CD8-positive, alpha-beta memory T cell (primary cell): Measurements from ENCODE around the gene GALNT16. TPM values are rescaled to one million over a fixed set of nuclear protein-coding genes. Genes with fewer than 3 reads are reported as not detected.
A peak's percentile ranks its signal among the peaks of the same experiment; 100 is the strongest.

ENCODE experiments used
- CTCF ChIA-PET: fragments of 350-600 bp; sonication (Branson Sonifier 250); formaldehyde crosslinking; loops from one replicate; lab custom pipeline; 2021; ENCODE audit warnings: antibody characterized with exemption; lab: Charles Lee
- POLR2A ChIA-PET: fragments of 350-600 bp; sonication (Branson Sonifier 250); formaldehyde crosslinking; loops from one replicate; lab custom pipeline; 2021; ENCODE audit warnings: antibody characterized with exemption; lab: Charles Lee
- DNase-seq, 5 donors: peaks; one replicate each; pipeline versions ENCODE4 v3.0.0 to v3.0.0-alpha.2; 2020 to 2022; ENCODE audit warnings: mixed read lengths in 1 of 5
- H3K27ac ChIP-seq: one replicate; pipeline ENCODE4 v1.7.0; 2013; ENCODE audit warnings: low read depth, mild to moderate bottlenecking, low read length, moderate library complexity
- H3K27me3 ChIP-seq: 2 replicates; pipeline ENCODE4 v1.7.0; 2013; ENCODE audit warnings: low read length, mild to moderate bottlenecking; ENCODE audit not compliant: insufficient read depth, poor library complexity, severe bottlenecking
- H3K36me3 ChIP-seq: 2 replicates; pipeline ENCODE4 v1.7.0; 2013; ENCODE audit warnings: mild to moderate bottlenecking, low read length, moderate library complexity; ENCODE audit not compliant: insufficient read depth
- H3K4me1 ChIP-seq: 2 replicates; pipeline ENCODE4 v1.7.0; 2013; ENCODE audit warnings: mild to moderate bottlenecking, low read length, moderate library complexity; ENCODE audit not compliant: insufficient read depth
- H3K4me3 ChIP-seq: 2 replicates; pipeline ENCODE4 v1.7.0; 2013; ENCODE audit warnings: mild to moderate bottlenecking, low read length
- H3K9me3 ChIP-seq: 2 replicates; pipeline ENCODE4 v1.7.0; 2013; ENCODE audit warnings: mild to moderate bottlenecking, low read length
- H3K27ac Mint-ChIP-seq, 8 donors: one replicate each; pipeline ENCODE4 v1.8.0; 2020 to 2021; ENCODE audit warnings: mixed read lengths in 8 of 8, mild to moderate bottlenecking in 6 of 8, inconsistent platforms in 3 of 8, moderate library complexity in 3 of 8
- H3K27me3 Mint-ChIP-seq, 2 donors: one replicate each; pipeline ENCODE4 v1.8.0; 2020 to 2021; ENCODE audit warnings: mixed read lengths in 2 of 2, mild to moderate bottlenecking in 1 of 2, moderate library complexity in 1 of 2
- H3K36me3 Mint-ChIP-seq, 3 donors: one replicate each; pipeline ENCODE4 v1.8.0; 2020 to 2021; ENCODE audit warnings: mixed read lengths in 3 of 3, inconsistent platforms in 1 of 3, mild to moderate bottlenecking in 1 of 3
- H3K4me1 Mint-ChIP-seq, 3 donors: one replicate each; pipeline ENCODE4 v1.8.0; 2020 to 2021; ENCODE audit warnings: mixed read lengths in 3 of 3, inconsistent platforms in 1 of 3, mild to moderate bottlenecking in 1 of 3
- H3K4me3 Mint-ChIP-seq, 7 donors: one replicate each; pipeline ENCODE4 v1.8.0; 2020 to 2021; ENCODE audit warnings: mixed read lengths in 7 of 7, mild to moderate bottlenecking in 6 of 7, moderate library complexity in 4 of 7, inconsistent platforms in 2 of 7
- H3K9me3 Mint-ChIP-seq, 5 donors: one replicate each; pipeline ENCODE4 v1.8.0; 2020 to 2022; ENCODE audit warnings: mixed read lengths in 5 of 5, mild to moderate bottlenecking in 3 of 5, moderate library complexity in 2 of 5, inconsistent platforms in 1 of 5
- polyA plus RNA-seq: library from polyadenylated mRNA; unstranded; fragments of 300-500 nt; fragmentation: Illumina TruSeq; gene quantifications from one replicate; pipeline ENCODE4 v1.2.3, GENCODE V29; 2021
- total RNA-seq, 2 experiments: library from RNA; stranded (reverse); gene quantifications; one replicate each; pipeline ENCODE4 v1.2.3, GENCODE V29; 2021

GALNT16 gene
- total and polyA plus RNA-seq, 3 experiments from 2014 or later: 0.11 TPM; not detected in 2

DNA sequence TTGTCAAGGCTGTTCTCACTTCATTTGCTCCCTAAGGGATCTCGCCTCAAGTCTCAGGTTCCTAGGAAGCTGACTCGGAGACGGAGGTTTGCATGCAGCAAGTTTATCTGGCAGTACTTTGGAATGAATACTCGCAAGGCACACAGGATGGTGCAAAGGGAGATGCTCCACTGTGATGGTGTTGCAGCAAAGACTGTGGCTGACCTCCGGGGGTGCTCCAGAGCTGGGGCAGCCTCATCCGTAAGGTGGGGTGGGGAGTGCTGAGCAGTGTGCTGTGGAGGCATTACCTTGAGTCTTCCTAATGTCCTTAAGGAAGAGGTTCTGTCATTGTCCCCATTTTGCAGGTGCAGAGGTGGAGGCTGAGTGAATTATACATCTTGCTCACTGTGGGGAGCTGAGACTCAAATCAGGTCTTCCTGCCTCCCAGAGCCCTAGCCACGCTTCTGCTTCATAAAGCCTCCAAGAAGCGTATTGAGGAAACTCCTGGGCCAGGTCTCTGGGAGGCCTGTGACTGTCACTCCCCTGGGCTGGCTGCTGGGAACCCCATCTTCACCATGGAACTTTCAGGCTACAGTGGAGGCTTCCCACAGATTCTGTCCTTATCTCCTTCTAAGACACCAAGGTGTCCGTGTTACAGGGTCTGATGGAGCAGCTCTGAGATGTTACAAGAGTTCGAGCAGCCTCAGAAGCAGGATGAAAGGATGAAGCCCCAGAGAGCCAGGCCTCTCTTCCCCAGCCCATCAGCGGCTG is 39.5 kb downstream of the GALNT16 start:
- POLR2A ChIA-PET: no interaction called here
- Histone ChIP-seq H3K36me3 (no peaks in the 10 kb centered on the region), H3K27ac (no peak overlapping the region), H3K4me3 (no peak overlapping the region), H3K27me3 (no peaks in the 10 kb centered on the region), H3K4me1 (no peaks in the 10 kb centered on the region), H3K9me3 (no peaks in the 10 kb centered on the region)
- CTCF ChIA-PET: no interaction called here
- Mint-ChIP-seq H3K4me1 (no peaks in the 10 kb centered on the region), H3K9me3 (no peaks in the 10 kb centered on the region), H3K27ac (peak overlapping the region in 1 of 8 donors; percentile 36), H3K27me3 (peaks cover under 1 to 17% of the 10 kb centered on the region in 2 donors), H3K4me3 (no peak overlapping the region), H3K36me3 (no peaks in the 10 kb centered on the region)
- no peak for DNase-seq

- H3K27ac Mint-ChIP-seq: no peak overlapping the region
- H3K4me3 ChIP-seq: no peak overlapping the region
- H3K36me3 ChIP-seq: no peaks in the 10 kb centered on the region
- H3K27me3 ChIP-seq: no peaks in the 10 kb centered on the region
- no peak overlapping the region for H3K4me3 Mint-ChIP-seq
- no peaks in the 10 kb centered on the region for H3K4me1 Mint-ChIP-seq
- no peaks in the 10 kb centered on the region for H3K36me3 Mint-ChIP-seq
- H3K27ac ChIP-seq: no peak overlapping the region
- ChIA-PET POLR2A (no interaction called here), CTCF (no interaction called here)
- no peaks in the 10 kb centered on the region for H3K9me3 Mint-ChIP-seq
- peaks cover 0 to 20% of the 10 kb centered on the region in 2 donors for H3K27me3 Mint-ChIP-seq
- H3K9me3 ChIP-seq: no peaks in the 10 kb centered on the region
- no peaks in the 10 kb centered on the region for H3K4me1 ChIP-seq
- DNase-seq: no peak
Observed at GRCh38 chr14:69300601-69301221, 40.8 kb downstream of the GALNT16 start.

GRCh38 chr14:69303086-69303485 is 43.1 kb downstream of the GALNT16 start:
- H3K27ac Mint-ChIP-seq: no peak overlapping the region

GRCh38 chr14:69312608-69313007 is 52.6 kb downstream of the GALNT16 start:
- H3K4me1 ChIP-seq: no peaks in the 10 kb centered on the region
- no peaks in the 10 kb centered on the region for H3K27me3 ChIP-seq
- no peaks in the 10 kb centered on the region for H3K36me3 Mint-ChIP-seq
- no peaks in the 10 kb centered on the region for H3K9me3 ChIP-seq
- H3K27ac Mint-ChIP-seq: no peak overlapping the region
- H3K4me1 Mint-ChIP-seq: no peaks in the 10 kb centered on the region
- H3K27ac ChIP-seq: no peak overlapping the region
- ChIA-PET CTCF (no interaction called here), POLR2A (no interaction called here)
- DNase-seq: no peak
- H3K36me3 ChIP-seq: no peaks in the 10 kb centered on the region
- H3K27me3 Mint-ChIP-seq: peaks cover 19 to 22% of the 10 kb centered on the region in 2 donors
- H3K4me3 Mint-ChIP-seq: no peak overlapping the region
- no peak overlapping the region for H3K4me3 ChIP-seq
- H3K9me3 Mint-ChIP-seq: no peaks in the 10 kb centered on the region

More at GRCh38 chr14:69303086-69303485, 43.1 kb downstream of the GALNT16 start:
- Histone ChIP-seq H3K4me1 (no peaks in the 10 kb centered on the region), H3K4me3 (no peak overlapping the region), H3K27ac (no peak overlapping the region), H3K36me3 (no peaks in the 10 kb centered on the region), H3K9me3 (no peaks in the 10 kb centered on the region), H3K27me3 (no peaks in the 10 kb centered on the region)
- H3K36me3 Mint-ChIP-seq: no peaks in the 10 kb centered on the region
- POLR2A ChIA-PET: no interaction called here
- no peak for DNase-seq
- CTCF ChIA-PET: no interaction called here
- no peak overlapping the region for H3K4me3 Mint-ChIP-seq
- H3K9me3 Mint-ChIP-seq: no peaks in the 10 kb centered on the region
- H3K4me1 Mint-ChIP-seq: no peaks in the 10 kb centered on the region
- peaks cover 1 to 32% of the 10 kb centered on the region in 2 donors for H3K27me3 Mint-ChIP-seq

GRCh38 chr14:69313176-69313575 is 53.2 kb downstream of the GALNT16 start:
- no peak overlapping the region for H3K27ac Mint-ChIP-seq
- no peak for DNase-seq

GRCh38 chr14:69314327-69314726 is 54.4 kb downstream of the GALNT16 start:
- Mint-ChIP-seq H3K27me3 (peaks cover 15% of the 10 kb centered on the region in 2 donors), H3K27ac (no peak overlapping the region), H3K9me3 (no peaks in the 10 kb centered on the region), H3K4me1 (no peaks in the 10 kb centered on the region), H3K36me3 (no peaks in the 10 kb centered on the region), H3K4me3 (no peak overlapping the region)
- Histone ChIP-seq H3K36me3 (no peaks in the 10 kb centered on the region), H3K4me1 (no peaks in the 10 kb centered on the region), H3K4me3 (no peak overlapping the region), H3K27ac (no peak overlapping the region), H3K27me3 (no peaks in the 10 kb centered on the region), H3K9me3 (no peaks in the 10 kb centered on the region)
- no peak for DNase-seq
- POLR2A ChIA-PET: no interaction called here
- CTCF ChIA-PET: no interaction called here

More at GRCh38 chr14:69313176-69313575, 53.2 kb downstream of the GALNT16 start:
- no peak overlapping the region for H3K4me3 Mint-ChIP-seq
- CTCF ChIA-PET: no interaction called here
- H3K9me3 Mint-ChIP-seq: no peaks in the 10 kb centered on the region
- Histone ChIP-seq H3K9me3 (no peaks in the 10 kb centered on the region), H3K4me1 (no peaks in the 10 kb centered on the region), H3K27ac (no peak overlapping the region), H3K4me3 (no peak overlapping the region), H3K27me3 (no peaks in the 10 kb centered on the region), H3K36me3 (no peaks in the 10 kb centered on the region)
- no peaks in the 10 kb centered on the region for H3K36me3 Mint-ChIP-seq
- POLR2A ChIA-PET: no interaction called here
- peaks cover 18% of the 10 kb centered on the region in 2 donors for H3K27me3 Mint-ChIP-seq
- no peaks in the 10 kb centered on the region for H3K4me1 Mint-ChIP-seq

- CTCF ChIA-PET: no interaction called here
- no peaks in the 10 kb centered on the region for H3K4me1 ChIP-seq
- POLR2A ChIA-PET: no interaction called here
Observed at GRCh38 chr14:69315301-69315700, 55.3 kb downstream of the GALNT16 start.

DNA sequence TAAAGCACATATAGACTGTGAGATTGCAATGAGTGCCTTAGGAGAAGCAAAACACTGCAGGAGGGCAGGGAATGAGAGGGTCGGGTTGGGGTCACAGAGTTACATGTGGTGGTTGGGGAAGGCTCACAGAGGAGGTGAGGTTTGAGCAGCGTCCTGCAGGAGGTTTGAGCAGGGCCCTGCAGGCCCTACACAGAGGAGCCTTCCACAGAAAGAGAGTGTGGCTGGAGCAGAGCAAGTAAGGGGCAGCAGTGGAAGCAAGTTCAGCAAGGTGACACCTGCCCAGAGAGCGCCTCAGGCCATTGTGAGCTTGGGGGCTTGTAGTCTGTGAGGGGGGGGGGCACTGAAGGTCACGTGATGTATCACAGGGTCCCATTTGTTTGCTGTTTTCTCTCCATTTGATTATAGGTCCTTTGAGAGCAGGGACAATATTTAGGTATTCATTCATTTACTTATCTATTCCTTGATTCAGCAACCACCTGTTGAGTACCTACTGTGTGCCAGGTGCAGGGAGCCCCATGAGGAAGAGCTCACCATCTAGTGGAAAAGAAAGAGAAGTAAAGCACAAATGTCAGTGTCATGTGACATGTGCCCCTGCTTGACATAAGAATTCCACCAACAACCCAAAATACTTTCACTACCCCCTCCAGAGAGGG is 56.6 kb downstream of the GALNT16 start:
- H3K4me3 ChIP-seq: no peak overlapping the region
- Mint-ChIP-seq H3K4me1 (no peaks in the 10 kb centered on the region), H3K9me3 (no peaks in the 10 kb centered on the region), H3K4me3 (no peak overlapping the region), H3K27me3 (peaks cover 2 to 7% of the 10 kb centered on the region in 2 donors), H3K36me3 (no peaks in the 10 kb centered on the region), H3K27ac (no peak overlapping the region)
- no peaks in the 10 kb centered on the region for H3K36me3 ChIP-seq
- no peak overlapping the region for H3K27ac ChIP-seq
- CTCF ChIA-PET: no interaction called here
- H3K9me3 ChIP-seq: no peaks in the 10 kb centered on the region
- H3K4me1 ChIP-seq: no peaks in the 10 kb centered on the region
- POLR2A ChIA-PET: no interaction called here
- no peak for DNase-seq
- H3K27me3 ChIP-seq: no peaks in the 10 kb centered on the region

More at GRCh38 chr14:69315301-69315700, 55.3 kb downstream of the GALNT16 start:
- Histone ChIP-seq H3K4me3 (no peak overlapping the region), H3K9me3 (no peaks in the 10 kb centered on the region), H3K36me3 (no peaks in the 10 kb centered on the region), H3K27ac (no peak overlapping the region), H3K27me3 (no peaks in the 10 kb centered on the region)
- H3K27me3 Mint-ChIP-seq: peaks cover 8 to 14% of the 10 kb centered on the region in 2 donors
- H3K9me3 Mint-ChIP-seq: no peaks in the 10 kb centered on the region
- no peak overlapping the region for H3K27ac Mint-ChIP-seq
- DNase-seq: no peak
- H3K4me3 Mint-ChIP-seq: no peak overlapping the region
- H3K36me3 Mint-ChIP-seq: no peaks in the 10 kb centered on the region
- H3K4me1 Mint-ChIP-seq: no peaks in the 10 kb centered on the region
